SK-MEL-5 (cell line): ENCODE measurements around the gene CHDH. TPM values are rescaled to one million over a fixed set of nuclear protein-coding genes. Genes with fewer than 3 reads are reported as not detected.
A peak's percentile ranks its signal among the peaks of the same experiment; 100 is the strongest.

Experiments used
- DNase-seq: peaks from one replicate; pipeline ENCODE4 v3.0.0-alpha.2; 2016; ENCODE audit warnings: low read depth, low spot score
- in situ Hi-C: cut with HindIII; loops from 2 replicates; pipeline ENCODE4 v1.10.0; 2016; ENCODE audit warnings: low sequenced_read_pairs, high pct_unique_total_duplicates, low pct_unique_long_range_greater_than_20kb
- polyA plus RNA-seq, 2 experiments: library from polyadenylated mRNA; depleted of rRNA; stranded (reverse); fragments of >200 nt; gene quantifications; 2 replicates each; pipeline ENCODE4 v1.2.3, GENCODE V29; 2015
- total RNA-seq: library from RNA; depleted of rRNA; stranded (reverse); fragments of >200 nt; shearing (Covaris generic); gene quantifications from 2 replicates; pipeline ENCODE4 v1.2.3, GENCODE V29; 2014; rRNA removed

CHDH gene, protein sequence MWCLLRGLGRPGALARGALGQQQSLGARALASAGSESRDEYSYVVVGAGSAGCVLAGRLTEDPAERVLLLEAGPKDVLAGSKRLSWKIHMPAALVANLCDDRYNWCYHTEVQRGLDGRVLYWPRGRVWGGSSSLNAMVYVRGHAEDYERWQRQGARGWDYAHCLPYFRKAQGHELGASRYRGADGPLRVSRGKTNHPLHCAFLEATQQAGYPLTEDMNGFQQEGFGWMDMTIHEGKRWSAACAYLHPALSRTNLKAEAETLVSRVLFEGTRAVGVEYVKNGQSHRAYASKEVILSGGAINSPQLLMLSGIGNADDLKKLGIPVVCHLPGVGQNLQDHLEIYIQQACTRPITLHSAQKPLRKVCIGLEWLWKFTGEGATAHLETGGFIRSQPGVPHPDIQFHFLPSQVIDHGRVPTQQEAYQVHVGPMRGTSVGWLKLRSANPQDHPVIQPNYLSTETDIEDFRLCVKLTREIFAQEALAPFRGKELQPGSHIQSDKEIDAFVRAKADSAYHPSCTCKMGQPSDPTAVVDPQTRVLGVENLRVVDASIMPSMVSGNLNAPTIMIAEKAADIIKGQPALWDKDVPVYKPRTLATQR
- 0.03 TPM in 1 of 2 replicates, not detected in the other for total RNA-seq
- not detected in 2 replicates for polyA plus RNA-seq (2015; cell fraction: cytosol; rRNA removed)
- polyA plus RNA-seq (2015; cell fraction: nucleus; rRNA removed): not detected in 2 replicates

DNA sequence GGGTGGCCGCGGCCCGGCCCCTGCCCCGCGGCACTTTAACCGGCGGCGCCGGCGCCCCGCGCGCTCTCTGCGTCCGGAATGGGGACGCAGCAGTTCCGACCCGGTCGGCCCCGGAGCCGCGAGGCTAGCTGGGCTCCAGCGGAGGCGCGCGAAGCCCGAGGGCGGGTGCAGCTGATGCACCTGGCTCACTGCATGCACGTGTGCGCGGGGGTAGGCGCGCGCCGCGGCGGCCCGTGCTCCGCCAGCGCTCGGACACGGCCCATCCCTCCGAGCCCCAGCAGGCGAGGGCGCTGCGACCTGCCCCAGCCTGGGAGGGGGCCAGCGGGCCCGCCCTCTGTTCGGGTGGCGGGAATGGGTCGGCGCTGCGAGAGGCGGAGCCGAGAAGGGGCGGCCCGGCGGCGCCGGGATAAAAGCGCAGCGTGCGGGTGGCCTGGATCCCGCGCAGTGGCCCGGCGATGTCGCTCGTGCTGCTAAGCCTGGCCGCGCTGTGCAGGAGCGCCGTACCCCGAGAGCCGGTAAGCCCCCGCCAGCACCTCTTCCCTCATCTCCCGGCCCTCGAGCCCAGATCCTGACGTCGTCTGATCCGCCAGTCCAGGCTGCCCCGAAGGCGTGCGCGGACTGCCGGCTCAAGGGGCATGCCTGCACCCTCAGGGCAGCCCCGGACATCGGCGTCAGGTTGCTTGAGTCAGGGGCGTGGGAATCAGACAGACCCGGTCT lies at the start of gene CHDH, which contains the start of gene IL17RB:
TSS of gene CHDH (minus strand) at position 286 of the 717 bp plus-strand sequence. CDS start 22,411 bp downstream, outside the sequence.
TSS of gene IL17RB (plus strand) at position 435 of the 717 bp plus-strand sequence. CDS start at position 456, 21 bp downstream.
- DNase-seq: no peak
- in situ Hi-C loops: no loop called here

DNA sequence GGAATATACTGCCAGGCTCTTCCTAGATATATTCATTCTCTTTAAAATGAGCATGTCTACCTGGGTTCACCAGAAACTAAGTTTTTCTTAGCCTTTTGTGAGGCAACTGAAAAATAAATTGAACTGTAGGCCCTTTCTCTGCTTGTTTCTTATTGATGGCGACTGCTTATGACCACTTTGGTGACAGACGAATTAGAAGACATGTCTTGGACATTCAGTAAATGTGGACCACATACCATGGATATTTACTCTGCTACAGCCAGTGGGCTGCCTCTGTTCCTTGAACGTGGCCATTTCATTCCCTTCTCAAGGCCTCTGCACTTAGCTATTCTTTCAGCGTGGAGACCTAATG lies 46.0 kb upstream of the CHDH start:
- DNase-seq: no peak
- in situ Hi-C loops: no loop called here

DNA sequence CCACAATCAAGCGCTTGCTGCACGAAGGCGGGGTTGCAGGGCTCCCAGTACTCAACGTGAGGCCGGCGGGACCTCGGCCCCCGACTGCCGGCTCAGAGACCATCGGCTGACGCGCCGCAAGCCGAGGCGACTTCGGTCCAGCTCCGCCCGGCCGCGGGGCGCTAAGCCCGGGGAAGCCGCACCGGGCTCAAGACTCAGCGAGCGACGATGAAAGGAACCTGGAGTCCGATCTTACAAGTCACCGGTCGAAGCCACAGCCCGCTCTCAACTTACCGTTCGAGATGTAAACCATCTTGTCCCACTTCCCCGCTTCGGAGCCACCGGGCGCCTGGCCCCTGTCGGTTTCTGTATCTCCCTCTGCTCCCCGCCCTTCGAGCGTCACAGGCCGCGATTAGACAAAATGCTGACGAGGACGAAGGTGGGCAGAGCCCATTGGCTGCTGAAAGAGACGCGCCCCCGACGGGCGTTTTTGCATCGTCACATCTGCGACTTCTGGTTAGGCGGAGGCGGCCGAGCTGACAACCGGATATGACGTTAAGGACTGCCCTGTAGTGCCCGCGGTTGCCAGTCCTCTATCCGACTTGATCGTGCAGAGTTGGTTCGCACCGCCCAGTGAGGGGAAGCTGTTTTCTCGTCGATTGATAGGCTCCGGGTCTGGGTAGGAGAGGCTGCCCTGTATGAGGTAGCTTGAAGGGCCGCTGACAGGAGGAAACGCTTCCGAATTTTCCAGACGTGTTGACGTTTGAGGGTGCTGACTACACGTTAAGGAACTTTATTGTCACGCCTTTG lies 45.5 kb upstream of the CHDH start, which contains the start of gene SELENOK:
TSS of gene SELENOK (minus strand) at position 363 of the 789 bp plus-strand sequence.
- in situ Hi-C loops: no loop called here
- DNase-seq: peak; percentile 99

DNA sequence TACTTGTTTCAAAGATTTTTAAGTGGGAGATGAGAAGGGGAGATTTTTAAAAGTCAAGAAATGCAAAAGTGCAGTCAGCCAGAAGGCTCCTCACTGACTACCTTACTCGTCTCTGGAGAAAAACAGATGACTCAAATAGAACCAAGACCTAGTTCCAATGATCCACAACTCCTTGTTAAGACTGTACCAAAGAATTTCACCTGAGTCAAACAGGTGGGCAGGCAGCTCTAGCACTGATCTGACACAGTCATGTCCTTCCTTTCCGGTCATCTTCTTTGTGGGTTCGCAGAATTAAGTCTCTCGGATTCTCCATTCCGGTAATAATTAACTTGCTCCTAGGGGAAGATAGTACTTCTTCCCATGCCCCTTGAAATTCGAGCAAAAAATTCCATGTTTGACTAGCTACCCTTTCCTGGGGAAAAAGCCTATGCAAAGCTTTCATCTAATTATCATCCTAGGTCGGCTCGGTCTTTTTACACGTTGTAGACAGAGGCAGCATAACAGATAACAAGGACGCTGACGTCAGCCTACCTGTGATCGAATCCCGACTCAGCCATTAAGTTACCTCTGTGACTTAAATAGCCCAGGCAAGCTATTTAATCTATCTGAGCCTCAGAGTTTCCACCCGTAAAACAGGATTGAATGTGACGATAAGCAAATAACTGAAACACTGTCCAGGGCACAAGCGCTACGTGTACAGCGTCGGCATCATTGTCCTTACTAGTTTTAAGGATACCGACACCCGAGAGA lies 44.7 kb upstream of the CHDH start:
- peak; percentile 22 for DNase-seq
- in situ Hi-C loops: no loop called here

DNA sequence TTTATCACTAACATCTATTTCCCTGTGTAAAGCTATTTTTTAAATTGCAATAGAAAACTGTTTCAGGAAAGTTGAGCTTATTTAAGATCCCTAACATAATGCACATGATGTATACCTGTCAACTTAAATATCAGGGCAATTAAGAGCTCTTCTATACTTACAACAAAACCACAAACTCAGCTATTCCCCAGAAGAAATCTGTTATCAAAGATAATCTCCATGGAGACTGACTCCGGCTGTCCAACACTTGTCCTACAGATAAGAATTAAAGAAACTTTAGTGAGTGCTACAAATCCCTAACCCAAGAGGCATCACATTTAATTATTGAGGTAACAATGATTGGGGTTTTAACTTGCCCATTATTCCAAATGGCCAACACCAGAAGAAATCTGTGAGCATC lies 42.0 kb upstream of the CHDH start:
- in situ Hi-C loops: no loop called here
- no peak for DNase-seq

DNA sequence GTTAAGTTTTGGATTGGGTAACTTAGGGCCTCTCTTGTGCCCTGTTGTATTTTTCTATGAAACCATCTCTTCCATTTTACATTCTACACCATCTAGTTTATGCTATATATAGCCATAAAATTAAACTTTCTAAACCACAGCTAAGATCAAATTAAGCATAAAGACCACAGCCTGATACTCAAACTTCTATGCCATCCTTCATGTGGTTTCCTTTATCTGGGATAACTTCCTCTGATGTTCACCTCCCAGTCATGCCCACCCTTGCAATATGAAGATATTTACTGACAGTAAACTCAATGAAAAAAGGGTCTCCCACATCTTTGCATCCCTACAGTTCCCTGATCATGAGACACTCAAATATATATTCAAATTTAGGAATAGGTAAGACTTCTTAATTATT lies 41.2 kb upstream of the CHDH start:
- no peak for DNase-seq
- in situ Hi-C loops: no loop called here

DNA sequence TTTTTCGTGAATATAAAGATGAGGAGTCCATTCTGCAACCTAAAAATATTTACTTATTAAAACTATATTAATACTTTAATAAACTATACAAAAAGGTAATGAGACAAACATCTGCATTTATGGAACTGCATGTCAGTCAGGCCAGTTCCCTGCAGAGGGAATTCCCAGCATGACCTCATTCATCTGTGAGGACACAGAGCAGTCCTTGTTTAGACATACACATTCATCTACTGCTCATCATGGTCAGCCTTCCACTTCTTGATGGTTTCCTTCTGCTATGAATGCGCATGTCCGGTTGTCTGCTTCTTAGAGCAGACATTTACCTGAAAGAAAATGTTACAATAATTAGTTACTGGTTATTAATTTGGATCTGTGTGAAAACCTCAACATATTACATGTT lies 39.0 kb upstream of the CHDH start:
- peak; percentile 93 for DNase-seq
- in situ Hi-C loops: no loop called here

DNA sequence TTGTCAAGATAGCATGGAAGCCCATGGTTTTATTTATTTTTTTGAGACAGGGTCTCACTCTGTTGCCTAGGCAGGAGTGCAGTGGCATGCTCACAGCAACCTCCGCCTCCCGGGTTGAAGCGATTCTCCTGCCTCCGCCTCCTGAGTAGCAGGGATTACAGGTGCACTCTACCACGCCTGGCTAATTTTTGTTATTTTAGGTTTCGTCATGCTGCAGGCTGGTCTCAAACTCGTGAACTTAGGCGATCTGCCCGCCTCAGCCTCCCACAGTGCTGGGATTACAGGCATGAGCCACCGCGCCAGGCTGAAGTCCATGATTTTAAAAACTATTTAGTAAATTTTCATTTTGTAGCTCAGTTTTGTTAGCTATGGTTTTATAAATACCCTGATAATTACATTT lies 38.4 kb upstream of the CHDH start:
- in situ Hi-C loops: no loop called here

DNA sequence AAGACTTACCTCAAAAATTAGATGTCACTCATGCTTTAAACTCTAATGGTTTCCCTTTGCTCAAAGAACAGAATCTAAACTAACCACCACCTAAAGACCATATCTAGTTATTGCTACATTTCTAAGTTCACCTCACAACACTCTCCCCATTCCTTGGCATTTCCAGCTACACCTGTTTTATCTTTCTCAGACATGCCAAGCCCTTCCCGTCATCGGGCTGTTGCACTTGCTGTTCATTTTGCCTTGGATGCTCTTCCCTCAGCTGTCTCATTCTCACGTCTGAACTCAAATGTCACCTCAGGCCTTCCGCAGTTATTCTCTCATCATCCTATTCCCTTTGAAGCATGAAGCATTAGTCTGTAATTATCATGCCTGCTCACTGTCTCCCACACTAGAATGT lies 36.8 kb upstream of the CHDH start:
- in situ Hi-C loops: no loop called here
- DNase-seq: no peak

More for the DNA sequence above, 38.4 kb upstream of the CHDH start:
- no peak for DNase-seq

DNA sequence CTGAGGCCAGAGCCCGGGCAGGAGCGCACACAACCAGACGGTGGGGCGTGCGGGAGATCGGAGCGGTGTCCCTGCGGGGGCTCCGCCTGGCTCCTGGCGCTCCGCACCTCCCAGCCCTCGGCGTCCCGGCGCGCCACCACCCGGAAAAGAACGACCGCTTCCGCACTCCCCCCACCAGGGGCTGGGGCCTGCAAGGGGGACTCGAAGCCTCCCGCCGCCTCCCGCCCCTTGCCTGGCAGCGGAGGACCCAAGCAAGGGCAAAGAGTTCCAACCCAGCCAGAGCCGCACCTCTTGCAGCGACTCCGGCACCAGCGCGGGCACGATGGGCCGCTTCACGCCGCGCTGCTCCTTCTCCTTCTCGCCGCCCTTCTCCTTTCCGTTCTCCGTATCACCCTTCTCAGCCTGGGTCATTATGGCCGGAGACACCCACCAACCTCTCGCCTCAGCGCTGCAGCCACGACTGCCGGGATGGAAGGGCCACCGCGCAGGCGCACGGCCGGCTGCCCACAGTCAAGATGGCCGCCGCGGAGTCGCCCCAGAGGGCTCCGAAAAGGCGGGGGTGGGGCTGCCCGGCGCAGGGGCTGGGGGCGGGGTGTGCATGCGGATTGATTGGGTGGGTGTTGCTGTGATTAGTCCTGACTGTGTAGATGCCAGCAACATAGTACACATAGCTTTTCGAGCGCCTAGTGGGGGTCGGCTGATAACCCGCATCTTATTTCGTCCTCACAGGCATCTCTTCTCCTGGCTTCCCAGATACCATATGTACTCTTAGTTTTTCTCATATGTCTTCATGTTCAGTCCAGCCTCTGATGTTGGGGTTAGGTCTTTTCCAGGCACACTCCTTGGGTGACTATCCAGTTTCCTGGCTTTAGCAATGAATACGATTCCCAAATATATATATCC lies 35.7 kb upstream of the CHDH start, which contains the start of gene ACTR8:
TSS of gene ACTR8 (minus strand) at position 462 of the 903 bp plus-strand sequence. CDS start at position 411, 51 bp downstream.
- DNase-seq: peak; percentile 84
- in situ Hi-C loops: no loop called here

DNA sequence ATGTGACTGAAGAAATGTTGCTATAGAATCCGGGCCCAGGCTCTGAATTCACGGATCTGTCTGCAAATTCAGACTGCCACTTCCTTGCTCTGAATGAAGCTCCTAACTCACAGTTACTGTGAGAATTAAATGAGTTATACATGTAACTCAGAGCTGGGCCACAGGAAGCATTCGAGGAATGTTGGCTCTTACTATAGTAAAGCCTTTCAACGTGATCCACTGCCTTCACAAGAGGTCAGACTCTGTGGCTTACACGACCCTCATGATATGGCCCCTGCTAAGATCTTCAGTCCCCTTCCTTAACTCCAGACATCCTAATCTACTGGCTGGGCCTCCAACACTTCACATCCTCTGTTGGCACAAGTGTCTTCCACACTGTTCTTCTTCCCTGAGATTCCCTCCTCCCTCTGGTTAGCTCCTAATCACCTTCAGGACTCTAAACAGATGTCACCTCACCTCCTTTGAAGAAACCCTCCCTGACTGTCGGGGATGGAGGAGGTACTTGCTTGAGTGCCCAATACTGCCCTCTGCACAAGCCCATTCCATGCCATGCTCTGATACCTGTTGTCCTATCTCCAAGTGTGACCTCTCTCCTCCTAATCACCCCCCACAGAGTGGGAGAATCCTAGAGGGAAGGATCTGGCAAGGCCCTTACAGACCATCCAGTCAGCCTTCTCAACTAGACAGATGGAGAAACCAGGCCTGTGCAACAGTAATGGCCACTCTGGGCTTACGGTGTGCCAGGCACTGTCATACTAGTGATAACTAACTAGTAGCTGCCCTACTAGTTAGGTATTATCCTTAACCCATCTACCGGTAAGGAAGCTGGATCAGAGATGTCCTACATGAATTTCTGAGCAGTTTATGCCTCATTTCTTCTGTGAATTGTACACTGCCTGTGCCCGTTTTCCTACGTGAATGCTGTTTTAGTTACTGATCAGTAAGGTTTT lies 34.5 kb upstream of the CHDH start:
- in situ Hi-C loops: no loop called here

DNA sequence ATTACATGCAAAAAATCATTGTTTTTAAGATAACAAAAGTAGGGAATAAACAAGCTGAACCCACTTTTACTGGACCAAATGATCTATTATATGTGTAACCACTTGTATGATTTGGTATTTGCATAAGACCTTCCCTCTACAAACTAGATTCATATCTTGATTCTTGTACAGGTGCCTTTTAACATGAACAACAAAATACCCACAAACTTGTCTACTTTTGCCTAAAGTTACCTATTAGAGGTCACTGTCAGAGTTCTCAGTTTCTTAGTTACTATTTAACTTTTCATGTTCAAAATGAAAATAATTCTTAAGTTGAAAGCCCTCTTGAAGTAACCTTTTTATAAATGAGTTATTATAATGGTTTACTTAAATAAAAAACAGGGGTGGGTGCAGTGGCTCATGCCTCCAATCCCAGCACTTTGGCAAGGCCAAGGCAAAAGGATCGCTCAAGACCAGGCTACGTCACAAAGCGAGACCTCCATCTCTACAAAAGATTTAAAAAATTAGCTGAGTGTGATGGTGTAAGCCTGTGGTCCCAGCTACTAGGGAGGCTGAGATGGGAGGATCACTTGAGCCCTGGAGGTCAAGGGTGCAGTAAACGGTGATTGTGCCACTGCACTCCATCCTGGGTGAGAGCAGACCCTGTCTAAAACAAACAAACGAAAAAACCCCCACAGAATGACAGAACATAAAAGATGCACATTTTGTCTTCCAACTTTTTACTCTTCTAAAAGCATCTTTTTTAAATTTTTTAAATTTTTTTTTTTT lies 19.7 kb upstream of the CHDH start:
- in situ Hi-C loops: no loop called here
- no peak for DNase-seq

More for the DNA sequence above, 34.5 kb upstream of the CHDH start:
- DNase-seq: no peak

DNA sequence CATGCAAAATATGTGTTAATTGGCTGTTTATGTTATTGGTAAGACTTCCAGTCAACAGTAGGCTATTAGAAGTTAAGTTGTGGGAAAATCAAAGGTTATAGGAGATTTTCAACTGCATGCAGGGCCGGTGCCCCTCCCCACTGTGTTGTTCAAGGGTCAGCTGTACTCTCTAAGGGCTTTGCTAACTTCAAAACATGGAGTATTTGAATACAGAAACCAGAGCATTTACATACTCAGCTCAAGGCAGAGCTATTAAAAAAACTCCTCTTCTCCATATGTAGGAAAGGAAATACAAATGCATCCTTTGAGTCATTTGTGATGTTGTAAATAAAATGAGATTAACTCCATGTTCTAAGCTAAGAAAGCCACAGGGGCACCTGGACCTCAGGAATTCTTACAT lies 16.9 kb upstream of the CHDH start:
- in situ Hi-C loops: no loop called here
- DNase-seq: no peak

DNA sequence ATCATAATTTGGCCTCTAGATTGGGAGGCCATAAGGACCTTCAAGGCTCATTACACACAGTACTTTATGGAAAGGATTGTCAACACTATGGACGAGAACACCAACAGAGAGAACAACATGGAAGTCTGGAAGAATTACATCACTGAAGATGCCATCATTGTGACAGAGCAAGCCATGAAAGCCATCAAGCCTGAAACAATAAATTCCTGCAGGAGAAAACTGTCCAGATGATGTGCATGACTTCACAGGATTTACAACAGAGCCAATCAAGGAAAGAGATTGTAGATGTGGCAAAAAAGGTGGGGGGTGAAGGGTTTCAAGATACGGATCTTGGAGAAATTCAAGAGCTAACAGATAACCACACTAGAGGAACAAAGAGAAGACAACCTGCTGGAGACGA lies 16.0 kb upstream of the CHDH start:
- in situ Hi-C loops: no loop called here
- no peak for DNase-seq
